Fibroblast of the aortic adventitia (primary cell): ENCODE measurements around the gene MRM3. TPM values are rescaled to one million over a fixed set of nuclear protein-coding genes. Genes with fewer than 3 reads are reported as not detected.

Experiments
- DNase-seq: peaks from one replicate; pipeline ENCODE4 v3.0.0-alpha.2; 2010; ENCODE audit warnings: low read depth
- H3K4me3 ChIP-seq: 2 replicates; pipeline ENCODE4 v1.5.1; 2011; ENCODE audit warnings: low read depth, mild to moderate bottlenecking, control low read depth, low read length, moderate library complexity
- total RNA-seq: library from RNA; depleted of rRNA; stranded (reverse); fragments of >200 nt; gene quantifications from 2 replicates; pipeline ENCODE4 v1.2.3, GENCODE V29; 2012; ENCODE audit warnings: low replicate concordance
- TF ChIP-seq, protein P1 (sequence below): IDR thresholded peaks from 2 replicates; pipeline ENCODE4 v1.5.1; 2011; ENCODE audit warnings: mild to moderate bottlenecking, low read length, control low read depth, inconsistent platforms; ENCODE audit not compliant: insufficient read depth

Gene MRM3
- total RNA-seq, 1 donor, result 15.8 TPM

- no peak overlapping the region for H3K4me3 ChIP-seq
- TF ChIP-seq, protein P1, sequence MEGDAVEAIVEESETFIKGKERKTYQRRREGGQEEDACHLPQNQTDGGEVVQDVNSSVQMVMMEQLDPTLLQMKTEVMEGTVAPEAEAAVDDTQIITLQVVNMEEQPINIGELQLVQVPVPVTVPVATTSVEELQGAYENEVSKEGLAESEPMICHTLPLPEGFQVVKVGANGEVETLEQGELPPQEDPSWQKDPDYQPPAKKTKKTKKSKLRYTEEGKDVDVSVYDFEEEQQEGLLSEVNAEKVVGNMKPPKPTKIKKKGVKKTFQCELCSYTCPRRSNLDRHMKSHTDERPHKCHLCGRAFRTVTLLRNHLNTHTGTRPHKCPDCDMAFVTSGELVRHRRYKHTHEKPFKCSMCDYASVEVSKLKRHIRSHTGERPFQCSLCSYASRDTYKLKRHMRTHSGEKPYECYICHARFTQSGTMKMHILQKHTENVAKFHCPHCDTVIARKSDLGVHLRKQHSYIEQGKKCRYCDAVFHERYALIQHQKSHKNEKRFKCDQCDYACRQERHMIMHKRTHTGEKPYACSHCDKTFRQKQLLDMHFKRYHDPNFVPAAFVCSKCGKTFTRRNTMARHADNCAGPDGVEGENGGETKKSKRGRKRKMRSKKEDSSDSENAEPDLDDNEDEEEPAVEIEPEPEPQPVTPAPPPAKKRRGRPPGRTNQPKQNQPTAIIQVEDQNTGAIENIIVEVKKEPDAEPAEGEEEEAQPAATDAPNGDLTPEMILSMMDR, result no peak
- no peak for DNase-seq
Measured at GRCh38 chr17:792277-792676, 10.1 kb downstream of the MRM3 start.

- no peak overlapping the region for H3K4me3 ChIP-seq
- TF ChIP-seq, protein P1, result peak; percentile 71
- peak; percentile 79 for DNase-seq
Measured at GRCh38 chr17:794876-795275, 12.7 kb downstream of the MRM3 start.

DNA sequence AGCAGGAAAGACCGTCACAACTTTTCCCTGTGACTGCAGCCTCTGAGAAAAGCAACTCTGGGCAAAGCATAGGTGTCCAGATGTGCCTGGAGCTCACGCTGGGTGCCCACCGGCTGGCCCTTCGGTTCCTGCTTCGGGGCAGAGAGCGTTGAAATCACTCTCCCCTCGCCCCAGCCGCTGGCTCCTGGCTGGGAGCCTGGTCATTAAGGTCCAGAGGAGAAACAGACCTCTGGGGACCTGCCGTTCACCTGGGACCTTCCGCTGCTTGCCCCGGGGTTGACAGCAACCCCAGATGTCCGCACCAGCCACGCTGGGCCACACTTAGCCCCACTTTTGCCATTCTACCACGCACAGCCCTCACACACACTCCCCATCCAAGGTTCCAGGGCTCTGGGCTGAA, 13.1 kb downstream of the MRM3 start:
- DNase-seq, result no peak
- TF ChIP-seq, protein P1, result no peak
- H3K4me3 ChIP-seq, result no peak overlapping the region

GRCh38 chr17:795721-796120, 13.6 kb downstream of the MRM3 start:
- no peak overlapping the region for H3K4me3 ChIP-seq
- TF ChIP-seq, protein P1, result no peak
- no peak for DNase-seq

GRCh38 chr17:796609-797008, 14.5 kb downstream of the MRM3 start:
- H3K4me3 ChIP-seq, result no peak overlapping the region
- TF ChIP-seq, protein P1, result no peak
- no peak for DNase-seq

- no peak overlapping the region for H3K4me3 ChIP-seq
- no peak for DNase-seq
- TF ChIP-seq, protein P1, result no peak
Measured at GRCh38 chr17:797236-797840, 15.2 kb downstream of the MRM3 start.

DNA sequence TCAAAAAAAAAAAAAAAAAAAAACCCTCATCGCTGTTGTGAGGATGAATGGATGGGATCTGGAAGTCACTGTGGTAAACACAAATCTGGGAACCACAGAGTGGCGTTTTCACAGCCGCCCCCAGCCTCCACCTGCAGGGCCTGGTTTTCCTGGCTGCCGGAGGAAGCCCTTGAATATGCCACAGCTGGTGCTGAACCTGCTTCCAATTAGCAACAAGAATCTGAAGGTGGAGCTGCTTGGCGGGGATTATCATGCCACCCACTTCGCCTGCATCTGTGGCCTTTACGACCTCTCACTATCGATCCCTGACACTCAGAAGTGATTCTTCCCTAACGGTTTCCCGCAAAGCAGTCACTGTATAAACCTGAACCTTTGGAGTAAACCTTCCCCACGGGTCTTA, 16.1 kb downstream of the MRM3 start:
- TF ChIP-seq, protein P1, result no peak
- no peak for DNase-seq
- no peak overlapping the region for H3K4me3 ChIP-seq
